ENCODE results near the gene OR10G2.
"Not testable (repeated sequence)": the region's sequence is repeated elsewhere in the genome, so short reads cannot be mapped to it uniquely, and the experiment has no call there.

The OR10G2 gene

GRCh38 chr14:21642683-21643082 lies 7.9 kb upstream of the OR10G2 start:
- no peak for TF ChIP-seq ZFX (IDR thresholded peaks at IDR 0.05)
- TF ChIP-seq, protein P1, sequence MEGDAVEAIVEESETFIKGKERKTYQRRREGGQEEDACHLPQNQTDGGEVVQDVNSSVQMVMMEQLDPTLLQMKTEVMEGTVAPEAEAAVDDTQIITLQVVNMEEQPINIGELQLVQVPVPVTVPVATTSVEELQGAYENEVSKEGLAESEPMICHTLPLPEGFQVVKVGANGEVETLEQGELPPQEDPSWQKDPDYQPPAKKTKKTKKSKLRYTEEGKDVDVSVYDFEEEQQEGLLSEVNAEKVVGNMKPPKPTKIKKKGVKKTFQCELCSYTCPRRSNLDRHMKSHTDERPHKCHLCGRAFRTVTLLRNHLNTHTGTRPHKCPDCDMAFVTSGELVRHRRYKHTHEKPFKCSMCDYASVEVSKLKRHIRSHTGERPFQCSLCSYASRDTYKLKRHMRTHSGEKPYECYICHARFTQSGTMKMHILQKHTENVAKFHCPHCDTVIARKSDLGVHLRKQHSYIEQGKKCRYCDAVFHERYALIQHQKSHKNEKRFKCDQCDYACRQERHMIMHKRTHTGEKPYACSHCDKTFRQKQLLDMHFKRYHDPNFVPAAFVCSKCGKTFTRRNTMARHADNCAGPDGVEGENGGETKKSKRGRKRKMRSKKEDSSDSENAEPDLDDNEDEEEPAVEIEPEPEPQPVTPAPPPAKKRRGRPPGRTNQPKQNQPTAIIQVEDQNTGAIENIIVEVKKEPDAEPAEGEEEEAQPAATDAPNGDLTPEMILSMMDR (conservative IDR thresholded peaks at IDR 0.05) = no peak
- H3K27ac ChIP-seq = no peak overlapping the region

DNA sequence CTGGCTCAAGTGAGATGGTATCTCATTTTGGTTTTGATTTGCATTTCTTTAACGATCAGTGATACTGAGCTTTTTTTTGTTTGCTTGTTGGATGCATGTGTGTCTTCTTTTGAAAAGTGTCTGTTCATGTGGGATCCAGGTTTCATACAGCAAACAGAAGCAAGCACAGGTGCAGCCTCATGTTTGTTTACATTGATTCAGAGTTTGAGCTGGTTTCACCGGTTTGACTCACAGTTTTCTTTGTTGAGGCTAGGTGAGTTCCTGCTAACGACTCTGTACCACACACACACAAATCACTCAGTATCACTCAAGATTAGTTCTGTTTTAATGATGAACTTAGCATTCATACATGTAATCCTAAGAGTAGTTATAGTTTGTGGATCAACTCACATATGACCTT lies 3.7 kb downstream of the OR10G2 start:
- TF ChIP-seq ZFX (IDR thresholded peaks at IDR 0.05) = no peak
- TF ChIP-seq, protein P1 (conservative IDR thresholded peaks at IDR 0.05) = no peak
- no peak overlapping the region for H3K27ac ChIP-seq

DNA sequence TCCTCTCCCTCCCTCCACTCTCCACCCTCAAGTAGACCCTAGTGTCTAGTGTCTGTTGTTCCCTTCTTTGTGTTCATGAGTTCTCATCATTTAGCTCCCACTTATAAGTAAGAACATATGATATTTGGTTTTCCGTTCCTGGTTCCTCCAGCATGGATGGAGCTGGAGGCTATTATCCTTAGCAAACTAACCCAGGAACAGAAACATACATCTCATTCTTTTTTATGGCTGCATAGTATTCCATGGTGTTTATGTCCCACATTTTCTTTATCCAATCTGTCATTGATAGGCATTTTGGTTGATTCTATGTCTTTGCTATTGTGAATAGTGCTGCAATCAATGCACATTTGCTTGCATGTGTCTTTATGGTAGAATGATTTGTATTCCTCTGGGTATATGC lies 4.2 kb downstream of the OR10G2 start:
- H3K27ac ChIP-seq = not testable (repeated sequence)

DNA sequence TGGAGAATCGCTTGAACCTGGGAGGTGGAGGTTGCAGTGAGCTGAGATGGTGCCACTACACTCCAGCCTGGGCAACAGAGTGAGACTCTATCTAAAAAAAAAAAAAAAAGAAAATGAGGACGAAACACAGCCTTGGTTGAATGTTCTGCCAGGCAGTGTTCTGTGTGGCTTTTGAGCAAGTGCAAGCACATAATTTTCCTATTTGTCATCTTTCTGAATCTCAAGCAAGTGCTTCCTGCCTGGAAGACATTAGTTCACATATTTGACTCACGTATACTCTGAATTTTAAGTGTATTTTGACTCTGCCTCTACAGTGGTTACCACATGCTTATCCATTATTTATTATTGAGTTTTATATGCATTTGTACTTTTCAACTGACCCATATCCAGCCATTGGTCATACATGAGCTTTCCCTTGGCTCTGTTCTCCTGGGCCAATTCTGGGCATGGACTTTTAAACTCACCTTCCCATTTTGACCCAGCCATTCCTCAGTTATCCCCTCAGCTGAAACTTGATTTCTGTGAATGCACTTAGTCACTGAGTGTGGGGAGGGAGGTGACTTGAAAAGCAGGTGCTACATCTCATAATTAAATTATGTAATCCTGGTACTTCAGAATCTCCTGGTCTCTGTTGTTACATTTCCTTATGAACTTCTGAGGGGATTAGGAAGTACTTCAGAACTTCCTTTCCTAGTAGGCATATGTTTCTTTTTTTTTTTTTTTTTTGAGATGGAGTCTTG lies 8.1 kb downstream of the OR10G2 start:
- TF ChIP-seq ZFX (IDR thresholded peaks at IDR 0.05) = no peak
- TF ChIP-seq, protein P1 (conservative IDR thresholded peaks at IDR 0.05) = no peak
- H3K27ac ChIP-seq = no peak overlapping the region

DNA sequence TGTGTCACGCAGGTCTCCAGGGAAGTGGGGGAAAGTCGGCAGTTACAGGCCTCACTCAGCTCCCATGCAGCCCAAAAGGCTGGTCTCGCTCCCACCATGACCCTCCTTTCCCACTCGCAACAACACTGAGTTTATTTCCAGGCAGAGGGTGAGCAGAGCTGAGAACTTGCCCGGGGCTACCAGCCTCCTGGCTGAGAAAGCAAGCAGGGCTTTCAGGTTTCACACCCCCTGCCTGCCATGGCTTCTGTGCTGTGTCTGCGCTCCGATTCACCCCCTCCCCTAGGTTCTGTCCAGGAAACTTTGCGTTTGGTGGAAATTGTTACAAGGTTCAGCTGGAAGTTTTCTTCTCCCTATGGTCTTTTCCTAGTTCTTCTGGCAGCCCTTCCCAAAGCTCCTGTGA lies 17.1 kb downstream of the OR10G2 start:
- TF ChIP-seq, protein P1 (conservative IDR thresholded peaks at IDR 0.05) = no peak
- TF ChIP-seq ZFX (IDR thresholded peaks at IDR 0.05) = no peak
- no peak overlapping the region for H3K27ac ChIP-seq

DNA sequence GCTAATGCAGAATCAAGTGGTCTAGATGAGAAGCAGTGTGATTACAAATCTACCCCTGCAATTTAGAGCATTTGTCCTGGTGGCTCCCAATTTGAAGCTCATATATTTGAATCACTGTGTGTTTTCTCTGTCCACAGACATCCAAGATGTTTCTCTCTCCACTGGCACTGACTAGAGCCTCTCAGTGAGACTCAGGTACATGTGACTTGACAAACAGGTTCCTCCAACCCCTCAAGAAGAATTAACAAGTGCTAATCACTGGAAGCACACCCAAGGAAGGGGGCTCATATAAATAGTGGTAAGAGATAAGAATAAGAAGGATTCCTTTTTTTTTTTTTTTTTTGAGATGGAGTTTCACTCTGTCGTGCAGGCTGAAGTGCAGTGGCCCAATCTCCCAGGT lies 20.5 kb downstream of the OR10G2 start:
- TF ChIP-seq, protein P1 (conservative IDR thresholded peaks at IDR 0.05) = no peak
- TF ChIP-seq ZFX (IDR thresholded peaks at IDR 0.05) = no peak
- no peak overlapping the region for H3K27ac ChIP-seq

GRCh38 chr14:21612324-21612723 lies 22.4 kb downstream of the OR10G2 start:
- H3K27ac ChIP-seq = no peak overlapping the region
- TF ChIP-seq, protein P1 (conservative IDR thresholded peaks at IDR 0.05) = no peak
- no peak for TF ChIP-seq ZFX (IDR thresholded peaks at IDR 0.05)

- not testable (repeated sequence) for H3K27ac ChIP-seq
These were observed 32.6 kb downstream of the OR10G2 start for GRCh38 chr14:21602181-21602580.

Measured in C4-2B (cell line).